AG04449 (cell line): ENCODE data around the gene NDUFV2.

Source experiments
- CTCF ChIA-PET: fragments of 350-600 bp; formaldehyde crosslinking; extraction: SDS; loops from one replicate; lab custom pipeline; 2021; ENCODE audit warnings: antibody characterized with exemption; lab: Yijun Ruan, JAX
- POLR2A ChIA-PET: fragments of 400-600, 350-600 bp; formaldehyde crosslinking; extraction: SDS; loops from one replicate; lab custom pipeline; 2020; ENCODE audit warnings: antibody characterized with exemption, inconsistent platforms; lab: Yijun Ruan, JAX
- DNase-seq: peaks from one replicate; pipeline ENCODE4 v3.0.0-alpha.2; 2010; ENCODE audit warnings: low read depth, low spot score
- H3K4me3 ChIP-seq: 2 replicates; pipeline ENCODE4 v1.5.1; 2011; ENCODE audit warnings: low read depth, mild to moderate bottlenecking, control low read depth, low read length
- TF ChIP-seq, protein P1 (sequence below): IDR thresholded peaks from one replicate; pipeline ENCODE4 v1.5.1; 2011; ENCODE audit warnings: mild to moderate bottlenecking, moderate library complexity, low read length, control low read depth, inconsistent platforms; ENCODE audit not compliant: insufficient read depth; ENCODE audit errors: missing control alignments

The NDUFV2 gene

DNA sequence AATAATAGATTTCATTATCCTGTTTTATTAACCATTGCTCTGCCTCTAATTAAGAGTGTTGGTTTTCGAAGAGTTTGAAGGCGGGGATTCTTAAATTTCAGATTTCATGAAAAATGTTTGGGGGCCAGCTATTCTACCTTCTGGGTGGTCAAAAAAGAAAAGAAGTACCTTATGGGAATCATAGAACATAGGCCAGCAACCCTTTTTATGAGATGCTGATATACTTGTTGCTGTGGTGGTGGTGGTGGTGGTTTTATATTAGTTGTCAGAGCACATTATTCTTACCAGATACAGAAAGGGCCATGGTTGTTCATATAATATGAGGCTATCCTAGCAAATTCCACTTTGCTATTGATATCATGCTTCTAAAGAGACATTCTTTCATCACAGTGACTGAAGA, 38.5 kb downstream of the NDUFV2 start:
- ChIA-PET POLR2A (no interaction called here), CTCF (interaction anchor here (0.9 to 4.0 kb wide), 4 partner anchors 58 to 435 kb away, joined by 3 to 25 read pairs (median 4); no protein-coding TSS in a partner anchor)
- no peak for DNase-seq
- TF ChIP-seq, protein P1, sequence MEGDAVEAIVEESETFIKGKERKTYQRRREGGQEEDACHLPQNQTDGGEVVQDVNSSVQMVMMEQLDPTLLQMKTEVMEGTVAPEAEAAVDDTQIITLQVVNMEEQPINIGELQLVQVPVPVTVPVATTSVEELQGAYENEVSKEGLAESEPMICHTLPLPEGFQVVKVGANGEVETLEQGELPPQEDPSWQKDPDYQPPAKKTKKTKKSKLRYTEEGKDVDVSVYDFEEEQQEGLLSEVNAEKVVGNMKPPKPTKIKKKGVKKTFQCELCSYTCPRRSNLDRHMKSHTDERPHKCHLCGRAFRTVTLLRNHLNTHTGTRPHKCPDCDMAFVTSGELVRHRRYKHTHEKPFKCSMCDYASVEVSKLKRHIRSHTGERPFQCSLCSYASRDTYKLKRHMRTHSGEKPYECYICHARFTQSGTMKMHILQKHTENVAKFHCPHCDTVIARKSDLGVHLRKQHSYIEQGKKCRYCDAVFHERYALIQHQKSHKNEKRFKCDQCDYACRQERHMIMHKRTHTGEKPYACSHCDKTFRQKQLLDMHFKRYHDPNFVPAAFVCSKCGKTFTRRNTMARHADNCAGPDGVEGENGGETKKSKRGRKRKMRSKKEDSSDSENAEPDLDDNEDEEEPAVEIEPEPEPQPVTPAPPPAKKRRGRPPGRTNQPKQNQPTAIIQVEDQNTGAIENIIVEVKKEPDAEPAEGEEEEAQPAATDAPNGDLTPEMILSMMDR = no peak
- H3K4me3 ChIP-seq = no peak overlapping the region

DNA sequence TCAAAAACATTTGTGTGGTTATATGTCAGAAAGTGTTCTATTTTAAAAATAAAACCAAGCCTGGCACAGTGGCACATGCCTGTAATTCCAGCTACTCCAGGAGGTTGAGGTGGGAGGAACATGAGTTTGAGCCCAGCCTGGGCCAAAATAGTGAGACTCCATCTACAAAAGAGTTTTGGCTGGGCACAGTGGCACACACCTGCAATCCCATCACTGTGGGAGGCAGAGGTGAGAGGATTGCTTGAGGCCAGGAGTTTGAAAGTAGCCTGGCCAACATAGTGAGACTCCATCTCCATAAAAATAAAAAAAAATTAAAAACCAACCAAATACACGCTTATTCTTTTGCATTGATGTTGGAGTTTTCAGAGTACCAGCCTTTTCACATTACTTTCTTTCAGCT, 43.7 kb downstream of the NDUFV2 start:
- no peak for DNase-seq
- ChIA-PET POLR2A (interaction anchor here (0.6 to 1.0 kb wide), 2 partner anchors 9 to 12 kb away, joined by 3 read pairs; partner anchors contain the start of gene ANKRD12), CTCF (interaction anchor here (0.6 to 2.8 kb wide), 8 partner anchors 8 to 492 kb away, joined by 3 to 14 read pairs (median 4); partner anchors contain the start of gene ANKRD12)
- TF ChIP-seq, protein P1 = no peak
- no peak overlapping the region for H3K4me3 ChIP-seq

DNA sequence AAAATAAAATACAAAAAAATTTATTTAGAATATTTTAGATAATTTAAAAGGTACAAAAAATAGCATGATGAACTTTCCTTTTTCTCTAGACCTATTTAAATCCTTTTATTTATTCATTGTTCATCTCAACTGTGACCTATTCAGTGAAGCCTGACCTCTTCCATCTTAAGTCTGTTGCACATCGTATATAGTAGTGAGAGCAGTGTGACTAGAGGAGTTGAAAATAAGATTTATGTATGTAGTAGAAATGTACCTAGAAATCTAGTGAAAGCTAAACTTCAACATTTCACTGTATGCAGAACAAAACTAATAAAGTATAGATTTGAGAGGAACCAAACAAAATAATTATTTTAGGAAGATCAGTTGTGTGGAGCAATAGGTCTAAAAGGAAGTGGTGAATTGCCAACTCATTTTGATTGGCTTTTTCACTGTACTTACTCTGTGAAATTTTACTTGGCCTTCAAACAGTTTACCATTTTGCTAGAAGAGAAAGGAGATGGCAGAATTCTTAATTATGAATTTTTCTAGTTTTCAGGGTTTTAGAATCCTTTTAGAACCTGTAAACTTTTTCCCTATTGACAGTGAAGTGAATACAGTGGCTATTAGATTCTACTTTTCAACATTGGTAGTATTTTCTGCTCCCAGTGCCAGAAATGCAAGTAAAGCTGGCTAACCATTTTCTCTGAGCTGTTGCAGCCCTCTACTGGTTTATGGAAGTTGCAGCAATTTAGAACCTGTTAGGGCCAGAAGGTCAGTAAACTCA, 45.1 kb downstream of the NDUFV2 start:
- H3K4me3 ChIP-seq = no peak overlapping the region
- TF ChIP-seq, protein P1 = peak; percentile 66
- DNase-seq = peak; percentile 28
- POLR2A ChIA-PET = no interaction called here
- CTCF ChIA-PET = interaction anchor here (0.6 to 2.8 kb wide), 13 partner anchors 9 to 333 kb away, joined by 3 to 14 read pairs (median 4); partner anchors contain the start of gene ANKRD12

DNA sequence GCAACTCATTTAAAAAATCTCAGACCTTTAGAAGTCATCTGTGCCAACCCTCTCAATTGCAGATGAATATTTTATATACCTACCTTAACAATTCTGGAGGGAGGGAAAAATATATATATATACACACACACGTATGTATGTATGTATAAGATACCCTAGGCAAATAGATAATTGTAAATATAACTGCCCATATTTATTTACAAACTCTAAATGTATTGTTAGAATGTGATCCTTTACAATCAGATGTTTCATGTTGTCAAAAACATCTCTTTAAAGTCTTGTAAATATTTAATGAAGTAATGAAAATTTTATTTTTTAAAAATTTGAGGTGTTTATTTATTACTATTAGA, 45.7 kb downstream of the NDUFV2 start:
- DNase-seq = no peak
- ChIA-PET POLR2A (no interaction called here), CTCF (interaction anchor here (0.6 to 2.8 kb wide), 9 partner anchors 9 to 148 kb away, joined by 3 to 14 read pairs (median 4); partner anchors contain the start of gene ANKRD12)
- TF ChIP-seq, protein P1 = no peak
- no peak overlapping the region for H3K4me3 ChIP-seq

DNA sequence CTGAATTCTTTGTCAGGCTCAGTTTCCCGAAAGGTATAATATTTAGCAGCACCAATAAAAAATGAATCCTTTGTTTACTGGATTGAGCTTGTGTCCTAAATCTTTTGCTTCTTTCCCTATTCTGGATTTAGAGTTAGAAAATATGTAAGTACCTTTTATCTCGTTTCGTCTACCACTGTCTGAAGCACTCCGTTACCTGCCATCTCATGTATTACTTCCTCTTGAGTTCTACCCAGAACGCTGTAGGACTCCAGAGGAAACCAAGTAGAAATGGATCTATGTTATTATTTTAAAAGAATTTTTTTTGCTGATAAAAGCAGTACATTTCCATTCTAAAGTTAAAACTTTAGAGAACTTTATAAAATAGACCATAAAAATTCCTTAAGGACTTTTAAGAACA, 47.6 kb downstream of the NDUFV2 start:
- no peak overlapping the region for H3K4me3 ChIP-seq
- ChIA-PET POLR2A (no interaction called here), CTCF (interaction anchor here (1.0 to 3.7 kb wide), 8 partner anchors 10 to 367 kb away, joined by 3 to 14 read pairs (median 4); no protein-coding TSS in a partner anchor)
- no peak for DNase-seq
- TF ChIP-seq, protein P1 = no peak

DNA sequence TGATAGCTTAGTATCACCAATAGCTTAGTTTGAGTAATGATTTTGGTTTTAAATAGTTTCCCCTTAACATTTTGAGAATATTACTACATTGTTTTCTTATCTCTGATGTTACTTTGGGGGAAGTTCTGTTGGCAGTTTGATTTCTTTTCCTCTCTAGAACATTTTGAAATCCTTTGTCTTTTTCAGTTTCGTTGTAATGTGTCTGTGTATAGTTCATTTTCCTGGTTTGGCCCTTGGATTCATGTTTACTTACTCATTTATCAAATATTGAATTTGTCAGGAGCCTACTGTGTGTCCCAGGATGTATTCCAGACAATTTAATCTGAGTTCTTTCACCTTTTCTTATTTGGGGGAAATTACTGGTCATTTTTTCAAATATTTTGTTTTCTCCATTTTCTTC, 50.8 kb downstream of the NDUFV2 start:
- TF ChIP-seq, protein P1 = no peak
- ChIA-PET CTCF (no interaction called here), POLR2A (no interaction called here)
- DNase-seq = no peak
- no peak overlapping the region for H3K4me3 ChIP-seq
